Measurements from ENCODE around the gene GNAT1.

DNA sequence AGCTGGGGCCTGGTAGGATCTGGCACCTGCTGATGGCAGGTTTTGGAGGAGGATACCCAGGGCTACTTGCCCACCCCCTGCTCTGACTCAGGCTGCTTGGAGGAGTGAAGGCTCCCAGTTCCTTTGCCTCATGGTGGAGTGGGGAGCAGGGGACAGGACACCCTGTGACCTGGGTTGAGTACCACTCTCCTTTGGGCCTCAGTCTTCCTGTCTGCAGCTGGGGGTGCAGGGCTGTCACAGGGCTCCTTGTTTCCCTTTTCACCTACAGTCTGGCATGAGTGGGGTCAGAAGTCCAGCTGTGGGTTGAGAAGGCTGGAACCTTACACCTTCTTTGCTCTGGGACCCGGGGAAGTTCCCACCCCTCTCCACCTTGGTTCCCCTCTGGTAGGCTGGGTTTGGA lies 21.6 kb upstream of the GNAT1 start:
- TF ChIP-seq MAZ (IDR thresholded peaks at IDR 0.05; ENCODE audit: borderline replicate concordance, low read depth, low read length) (no peak), RAD21 (conservative IDR thresholded peaks at IDR 0.05 in 1 of 2, IDR thresholded peaks at IDR 0.05 in 1 of 2) (no peak), MAFK (IDR thresholded peaks at IDR 0.05; ENCODE audit: partially characterized antibody) (no peak), RCOR1 (IDR thresholded peaks at IDR 0.05; ENCODE audit: low read depth, low read length) (no peak), POLR2A (IDR thresholded peaks at IDR 0.05; ENCODE audit: low read length) (no peak), JUN (IDR thresholded peaks at IDR 0.05) (no peak), EHF (CRISPR knock-in tag; IDR thresholded peaks at IDR 0.05) (no peak), NFE2L2 (conservative IDR thresholded peaks at IDR 0.05; ENCODE audit: low read length) (no peak), HOXA7 (CRISPR knock-in tag; IDR thresholded peaks at IDR 0.05) (no peak), CBX8 (IDR thresholded peaks at IDR 0.05) (no peak)
- TF ChIP-seq, protein P1, sequence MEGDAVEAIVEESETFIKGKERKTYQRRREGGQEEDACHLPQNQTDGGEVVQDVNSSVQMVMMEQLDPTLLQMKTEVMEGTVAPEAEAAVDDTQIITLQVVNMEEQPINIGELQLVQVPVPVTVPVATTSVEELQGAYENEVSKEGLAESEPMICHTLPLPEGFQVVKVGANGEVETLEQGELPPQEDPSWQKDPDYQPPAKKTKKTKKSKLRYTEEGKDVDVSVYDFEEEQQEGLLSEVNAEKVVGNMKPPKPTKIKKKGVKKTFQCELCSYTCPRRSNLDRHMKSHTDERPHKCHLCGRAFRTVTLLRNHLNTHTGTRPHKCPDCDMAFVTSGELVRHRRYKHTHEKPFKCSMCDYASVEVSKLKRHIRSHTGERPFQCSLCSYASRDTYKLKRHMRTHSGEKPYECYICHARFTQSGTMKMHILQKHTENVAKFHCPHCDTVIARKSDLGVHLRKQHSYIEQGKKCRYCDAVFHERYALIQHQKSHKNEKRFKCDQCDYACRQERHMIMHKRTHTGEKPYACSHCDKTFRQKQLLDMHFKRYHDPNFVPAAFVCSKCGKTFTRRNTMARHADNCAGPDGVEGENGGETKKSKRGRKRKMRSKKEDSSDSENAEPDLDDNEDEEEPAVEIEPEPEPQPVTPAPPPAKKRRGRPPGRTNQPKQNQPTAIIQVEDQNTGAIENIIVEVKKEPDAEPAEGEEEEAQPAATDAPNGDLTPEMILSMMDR (IDR thresholded peaks at IDR 0.05): no peak
- TF ChIP-seq, protein P2, sequence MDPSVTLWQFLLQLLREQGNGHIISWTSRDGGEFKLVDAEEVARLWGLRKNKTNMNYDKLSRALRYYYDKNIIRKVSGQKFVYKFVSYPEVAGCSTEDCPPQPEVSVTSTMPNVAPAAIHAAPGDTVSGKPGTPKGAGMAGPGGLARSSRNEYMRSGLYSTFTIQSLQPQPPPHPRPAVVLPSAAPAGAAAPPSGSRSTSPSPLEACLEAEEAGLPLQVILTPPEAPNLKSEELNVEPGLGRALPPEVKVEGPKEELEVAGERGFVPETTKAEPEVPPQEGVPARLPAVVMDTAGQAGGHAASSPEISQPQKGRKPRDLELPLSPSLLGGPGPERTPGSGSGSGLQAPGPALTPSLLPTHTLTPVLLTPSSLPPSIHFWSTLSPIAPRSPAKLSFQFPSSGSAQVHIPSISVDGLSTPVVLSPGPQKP (IDR thresholded peaks at IDR 0.05; ENCODE audit: low read depth, low read length): no peak
- TF ChIP-seq, protein P3, sequence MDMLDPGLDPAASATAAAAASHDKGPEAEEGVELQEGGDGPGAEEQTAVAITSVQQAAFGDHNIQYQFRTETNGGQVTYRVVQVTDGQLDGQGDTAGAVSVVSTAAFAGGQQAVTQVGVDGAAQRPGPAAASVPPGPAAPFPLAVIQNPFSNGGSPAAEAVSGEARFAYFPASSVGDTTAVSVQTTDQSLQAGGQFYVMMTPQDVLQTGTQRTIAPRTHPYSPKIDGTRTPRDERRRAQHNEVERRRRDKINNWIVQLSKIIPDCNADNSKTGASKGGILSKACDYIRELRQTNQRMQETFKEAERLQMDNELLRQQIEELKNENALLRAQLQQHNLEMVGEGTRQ (IDR thresholded peaks at IDR 0.05): no peak
- TF ChIP-seq, protein P4, sequence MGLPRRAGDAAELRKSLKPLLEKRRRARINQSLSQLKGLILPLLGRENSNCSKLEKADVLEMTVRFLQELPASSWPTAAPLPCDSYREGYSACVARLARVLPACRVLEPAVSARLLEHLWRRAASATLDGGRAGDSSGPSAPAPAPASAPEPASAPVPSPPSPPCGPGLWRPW (IDR thresholded peaks at IDR 0.05): no peak
